Activated T-cell treated with anti-CD3 and anti-CD28 coated beads, Interleukin-2, amount 50 U/mL, for 24 hours (primary cell): ENCODE measurements around the gene WAC.
A peak's percentile ranks its signal among the peaks of the same experiment; 100 is the strongest.

Experiments
- DNase-seq: peaks from one replicate; pipeline ENCODE4 v3.0.0-alpha.2; 2020
- H3K27ac Mint-ChIP-seq: 2 replicates; pipeline ENCODE4 v1.8.0; 2020; ENCODE audit warnings: mild to moderate bottlenecking, mixed read lengths
- H3K27me3 Mint-ChIP-seq: 2 replicates; pipeline ENCODE4 v1.8.0; 2020; ENCODE audit warnings: mixed read lengths
- H3K36me3 Mint-ChIP-seq: 2 replicates; pipeline ENCODE4 v1.8.0; 2020; ENCODE audit warnings: low read depth, mixed read lengths
- H3K4me1 Mint-ChIP-seq: 2 replicates; pipeline ENCODE4 v1.8.0; 2020; ENCODE audit warnings: low read depth, mixed read lengths
- H3K4me3 Mint-ChIP-seq: 2 replicates; pipeline ENCODE4 v1.8.0; 2020; ENCODE audit warnings: mild to moderate bottlenecking, moderate library complexity, mixed read lengths
- H3K9me3 Mint-ChIP-seq: 2 replicates; pipeline ENCODE4 v1.8.0; 2020; ENCODE audit warnings: mixed read lengths

The WAC gene

DNA sequence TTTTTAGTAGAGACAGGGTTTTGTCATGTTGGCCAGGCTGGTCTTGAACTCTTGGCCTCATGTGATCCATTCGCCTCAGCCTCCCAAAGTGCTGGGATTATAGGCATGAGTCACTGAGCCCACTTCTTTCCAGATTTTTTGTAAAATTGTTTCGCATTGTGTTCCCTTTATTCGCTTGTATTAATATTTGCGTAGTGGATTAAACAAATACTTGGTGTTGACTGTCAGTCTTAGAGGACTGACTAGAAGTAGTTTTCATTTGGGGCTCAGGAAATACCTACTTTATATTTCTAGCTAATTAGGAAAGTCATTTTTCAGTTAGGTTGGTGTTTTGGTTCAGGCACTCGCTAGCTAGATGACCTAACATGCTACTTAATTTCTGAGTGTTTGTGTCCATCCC lies 11.1 kb downstream of the WAC start:
- DNase-seq = no peak
- peaks cover 73% of the 10 kb centered on the region for H3K4me1 Mint-ChIP-seq
- H3K27me3 Mint-ChIP-seq = no peaks in the 10 kb centered on the region
- no peak overlapping the region for H3K27ac Mint-ChIP-seq
- no peak overlapping the region for H3K4me3 Mint-ChIP-seq
- no peaks in the 10 kb centered on the region for H3K9me3 Mint-ChIP-seq
- H3K36me3 Mint-ChIP-seq = peaks cover 94% of the 10 kb centered on the region

DNA sequence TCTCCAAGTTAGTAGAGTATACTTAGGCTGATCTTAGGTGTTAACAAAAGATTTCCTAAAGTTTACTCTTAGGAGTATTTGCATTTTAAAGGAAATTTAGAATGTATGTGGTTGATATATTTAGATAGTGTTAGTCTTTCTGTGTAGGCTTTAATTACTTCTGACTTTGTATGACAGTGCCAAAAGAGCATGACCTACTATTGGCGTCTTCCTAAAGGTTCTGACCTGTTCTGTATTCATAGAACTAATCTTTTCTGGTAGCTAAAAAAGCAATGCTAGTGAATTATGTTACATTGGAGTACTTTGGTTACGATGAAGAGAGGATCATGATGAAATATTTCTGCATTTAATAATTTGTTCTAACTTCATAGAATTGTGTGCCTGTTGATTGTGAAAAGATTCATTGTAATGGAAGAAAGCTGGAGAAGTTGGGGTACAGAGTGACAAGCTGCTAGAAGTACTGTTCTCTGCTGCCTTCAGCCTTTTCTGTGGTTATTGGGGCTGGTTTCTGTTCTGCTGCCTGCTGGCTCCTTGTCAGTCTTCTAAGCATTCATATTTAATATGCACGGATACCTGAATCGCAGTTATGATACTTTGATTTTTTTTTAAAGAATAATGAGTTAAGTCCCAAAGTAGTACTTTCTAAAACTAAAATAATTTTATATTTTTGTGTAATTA lies 13.2 kb downstream of the WAC start:
- Mint-ChIP-seq H3K27me3 (no peaks in the 10 kb centered on the region), H3K27ac (peak overlapping the region; percentile 66), H3K4me1 (peaks cover 79% of the 10 kb centered on the region), H3K4me3 (no peak overlapping the region), H3K9me3 (no peaks in the 10 kb centered on the region), H3K36me3 (peaks cover 94% of the 10 kb centered on the region)
- DNase-seq = no peak

DNA sequence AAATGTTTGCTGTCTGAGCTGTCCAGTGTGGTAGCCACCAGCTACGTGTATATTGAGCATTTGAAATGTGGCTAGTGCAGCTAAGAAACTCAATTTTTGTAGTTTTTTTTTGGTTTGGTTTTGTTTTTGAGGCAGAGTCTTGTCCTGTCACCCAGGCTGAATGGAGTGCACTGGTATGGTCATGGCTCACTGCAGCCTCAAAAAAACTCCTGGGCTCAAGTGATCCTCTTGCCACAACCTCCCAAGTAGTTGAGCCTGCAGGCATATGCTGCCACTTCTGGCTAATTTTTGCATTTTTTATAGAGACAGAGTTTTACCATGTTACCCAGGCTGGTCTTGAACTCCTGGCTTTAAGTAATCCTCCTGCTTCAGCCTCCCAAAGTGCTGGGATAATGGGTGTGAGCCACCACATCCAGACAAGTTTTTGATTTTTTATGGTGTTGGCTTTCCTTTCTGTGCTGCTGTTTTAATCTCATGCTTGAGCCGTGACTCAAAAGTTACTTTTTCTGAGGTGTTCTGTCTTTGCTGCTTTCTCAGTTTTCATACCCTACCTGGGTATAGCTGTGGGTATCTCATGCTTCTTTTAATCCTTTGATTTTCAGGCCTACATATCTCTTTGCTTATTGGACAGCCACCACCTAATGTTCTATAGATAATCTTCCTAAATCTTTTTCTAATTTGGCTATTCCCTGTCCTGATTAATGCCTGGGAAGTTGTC lies 16.0 kb downstream of the WAC start:
- H3K27ac Mint-ChIP-seq = peak overlapping the region; percentile 29
- no peak for DNase-seq
- no peaks in the 10 kb centered on the region for H3K27me3 Mint-ChIP-seq
- no peak overlapping the region for H3K4me3 Mint-ChIP-seq
- peaks cover 76% of the 10 kb centered on the region for H3K4me1 Mint-ChIP-seq
- no peaks in the 10 kb centered on the region for H3K9me3 Mint-ChIP-seq
- H3K36me3 Mint-ChIP-seq = peaks cover 96% of the 10 kb centered on the region

DNA sequence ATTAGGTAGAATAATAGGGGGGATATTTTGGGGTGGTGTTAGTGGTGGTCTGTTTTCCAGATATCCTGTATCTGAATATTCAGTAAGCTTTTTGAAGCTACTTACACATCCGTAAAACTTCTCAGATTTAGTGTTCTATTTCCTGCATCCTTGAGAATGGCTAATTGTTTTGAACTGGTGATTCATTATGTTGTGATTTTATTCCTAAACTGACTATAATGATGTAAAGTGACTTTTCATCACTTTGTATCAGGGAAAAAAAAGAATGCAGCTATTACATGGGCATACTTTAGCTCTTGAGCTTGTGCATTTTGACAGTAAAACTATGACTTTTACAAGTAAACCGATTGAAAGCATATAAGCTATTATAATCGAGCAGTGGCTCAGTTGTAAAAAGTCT lies 18.2 kb downstream of the WAC start:
- H3K27ac Mint-ChIP-seq = peak overlapping the region; percentile 61

DNA sequence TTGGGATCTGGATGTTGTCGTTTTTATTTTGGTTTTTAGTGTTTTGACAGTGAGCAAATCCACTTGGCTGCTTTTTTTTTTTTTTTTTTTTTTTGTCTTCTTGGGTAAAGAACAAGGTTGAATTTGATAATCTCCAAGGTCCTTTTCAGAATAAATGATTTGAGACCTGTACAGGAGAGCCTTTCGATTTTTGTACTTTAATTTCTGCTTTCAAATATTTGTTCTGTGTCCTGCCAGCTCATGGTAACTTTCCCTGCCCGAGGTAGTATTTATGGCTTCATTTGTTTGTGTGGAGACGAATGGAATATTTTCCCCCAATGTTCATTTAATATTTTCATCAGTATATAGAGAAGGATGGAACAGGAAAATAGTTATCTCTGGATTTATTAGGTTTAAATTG lies 19.9 kb downstream of the WAC start:
- Mint-ChIP-seq H3K27me3 (no peaks in the 10 kb centered on the region), H3K27ac (peak overlapping the region; percentile 42), H3K36me3 (peaks cover 98% of the 10 kb centered on the region), H3K4me1 (peaks cover 86% of the 10 kb centered on the region), H3K9me3 (no peaks in the 10 kb centered on the region), H3K4me3 (no peak overlapping the region)
- no peak for DNase-seq

More for the DNA sequence above, 18.2 kb downstream of the WAC start:
- peaks cover 81% of the 10 kb centered on the region for H3K4me1 Mint-ChIP-seq
- peaks cover 96% of the 10 kb centered on the region for H3K36me3 Mint-ChIP-seq
- H3K9me3 Mint-ChIP-seq = no peaks in the 10 kb centered on the region
- H3K4me3 Mint-ChIP-seq = no peak overlapping the region
- no peak for DNase-seq
- H3K27me3 Mint-ChIP-seq = no peaks in the 10 kb centered on the region

DNA sequence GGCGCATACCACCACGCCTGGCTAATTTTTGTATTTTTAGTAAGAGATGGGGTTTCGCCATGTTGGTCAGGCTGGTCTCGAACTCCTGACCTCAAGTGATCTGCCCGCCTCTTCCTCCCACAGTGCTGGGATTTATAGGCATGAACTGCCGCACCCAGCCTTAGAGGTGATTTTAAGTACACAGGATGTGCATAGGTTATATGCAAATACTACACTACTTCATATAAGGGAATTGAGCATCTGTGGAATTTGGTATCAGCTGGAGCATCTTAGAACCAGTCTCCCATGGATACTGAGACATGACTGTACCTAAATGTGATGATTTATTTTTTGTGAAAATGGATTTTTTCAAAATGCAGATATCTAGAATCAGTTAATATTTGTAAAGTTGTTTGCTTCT lies 21.1 kb downstream of the WAC start:
- Mint-ChIP-seq H3K36me3 (peaks cover 99% of the 10 kb centered on the region), H3K9me3 (no peaks in the 10 kb centered on the region), H3K4me3 (no peak overlapping the region), H3K27ac (no peak overlapping the region), H3K27me3 (no peaks in the 10 kb centered on the region), H3K4me1 (peaks cover 86% of the 10 kb centered on the region)
- DNase-seq = no peak

DNA sequence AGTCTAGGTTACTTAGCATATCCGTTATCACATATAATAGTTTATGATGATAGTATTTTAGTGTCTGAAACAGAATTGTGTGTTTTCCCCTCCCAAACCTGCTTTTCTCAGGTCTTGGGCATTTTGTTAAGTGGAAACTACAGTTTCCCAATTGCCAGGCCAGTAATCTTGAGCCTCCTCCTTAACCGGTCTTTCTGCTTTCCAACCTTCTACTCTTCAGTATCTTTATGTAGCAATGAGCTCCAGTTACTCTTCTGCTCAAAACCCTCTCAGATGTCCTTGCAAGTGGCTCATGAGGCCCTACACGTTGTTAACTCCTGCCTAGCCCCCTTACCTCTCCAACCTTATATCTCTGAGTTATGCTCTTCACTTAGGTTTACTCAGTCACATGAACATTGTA lies 22.0 kb downstream of the WAC start:
- Mint-ChIP-seq H3K36me3 (peaks cover 99% of the 10 kb centered on the region), H3K27ac (peak overlapping the region; percentile 60), H3K27me3 (no peaks in the 10 kb centered on the region), H3K4me3 (no peak overlapping the region), H3K4me1 (peaks cover 85% of the 10 kb centered on the region), H3K9me3 (no peaks in the 10 kb centered on the region)
- no peak for DNase-seq

DNA sequence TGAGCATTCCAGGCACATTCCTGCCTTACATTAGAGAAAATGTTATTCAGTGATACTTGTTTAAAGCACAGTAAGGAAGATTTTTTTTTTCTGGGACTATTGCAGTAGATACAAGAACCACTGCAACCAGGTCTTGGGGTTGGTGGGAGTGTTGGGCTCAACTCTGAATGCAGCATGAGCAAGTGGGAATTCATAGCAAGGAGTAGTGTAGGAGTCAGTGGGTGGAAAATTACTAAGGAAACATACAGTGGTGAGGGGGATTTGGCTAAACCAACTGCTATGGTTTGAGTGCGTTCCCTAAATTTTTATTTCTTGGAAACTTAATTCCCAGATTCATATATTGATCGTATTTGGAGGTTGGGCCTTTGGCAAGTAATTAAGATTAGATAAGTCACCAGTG lies 22.4 kb downstream of the WAC start:
- no peak overlapping the region for H3K27ac Mint-ChIP-seq
- H3K27me3 Mint-ChIP-seq = no peaks in the 10 kb centered on the region
- H3K4me1 Mint-ChIP-seq = peaks cover 84% of the 10 kb centered on the region
- DNase-seq = no peak
- no peaks in the 10 kb centered on the region for H3K9me3 Mint-ChIP-seq
- H3K4me3 Mint-ChIP-seq = no peak overlapping the region
- H3K36me3 Mint-ChIP-seq = peaks cover 98% of the 10 kb centered on the region

DNA sequence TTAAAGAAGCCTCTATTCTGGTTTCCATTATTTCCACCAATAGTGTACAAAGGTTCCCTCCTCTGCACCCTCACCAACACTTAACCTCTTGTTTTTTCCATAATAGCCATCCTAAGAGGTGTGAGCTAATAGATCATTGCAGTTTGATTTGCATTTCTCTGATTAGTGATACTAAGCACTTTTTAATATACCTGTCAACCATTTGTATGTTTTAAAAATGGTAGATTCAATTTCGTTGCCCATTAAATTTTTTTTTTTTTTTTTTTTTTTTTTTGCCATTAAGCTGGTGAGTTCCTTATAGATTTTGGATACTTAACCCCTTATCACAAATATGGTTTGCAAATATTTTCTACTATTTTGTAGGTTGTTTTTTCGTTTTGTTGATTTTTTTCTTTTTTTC lies 23.2 kb downstream of the WAC start:
- H3K4me3 Mint-ChIP-seq = no peak overlapping the region
- peaks cover 98% of the 10 kb centered on the region for H3K36me3 Mint-ChIP-seq
- DNase-seq = no peak
- peaks cover 82% of the 10 kb centered on the region for H3K4me1 Mint-ChIP-seq
- H3K27me3 Mint-ChIP-seq = no peaks in the 10 kb centered on the region
- H3K9me3 Mint-ChIP-seq = no peaks in the 10 kb centered on the region
- no peak overlapping the region for H3K27ac Mint-ChIP-seq

DNA sequence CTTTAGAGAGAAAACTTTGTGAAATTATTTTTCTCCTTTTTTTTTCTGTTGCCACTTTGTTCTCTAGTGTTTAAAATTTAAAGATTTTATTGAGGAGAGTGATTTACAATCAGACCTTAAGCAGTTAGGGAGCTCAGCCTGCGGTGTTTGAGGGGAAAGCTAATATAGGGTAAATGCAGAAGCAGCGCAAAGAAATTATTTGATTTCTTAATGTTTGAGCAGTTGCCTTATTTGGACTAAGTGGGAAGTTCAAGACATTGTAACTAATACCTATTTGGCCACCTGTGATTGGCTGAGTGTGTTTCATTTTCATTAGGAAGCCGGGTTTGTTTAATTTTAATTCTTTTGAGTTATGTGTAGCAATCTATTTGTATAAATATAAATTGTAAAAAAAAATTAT lies 25.3 kb downstream of the WAC start:
- Mint-ChIP-seq H3K9me3 (no peaks in the 10 kb centered on the region), H3K36me3 (peaks cover 98% of the 10 kb centered on the region), H3K27ac (no peak overlapping the region), H3K27me3 (no peaks in the 10 kb centered on the region), H3K4me3 (no peak overlapping the region), H3K4me1 (peaks cover 83% of the 10 kb centered on the region)
- no peak for DNase-seq

DNA sequence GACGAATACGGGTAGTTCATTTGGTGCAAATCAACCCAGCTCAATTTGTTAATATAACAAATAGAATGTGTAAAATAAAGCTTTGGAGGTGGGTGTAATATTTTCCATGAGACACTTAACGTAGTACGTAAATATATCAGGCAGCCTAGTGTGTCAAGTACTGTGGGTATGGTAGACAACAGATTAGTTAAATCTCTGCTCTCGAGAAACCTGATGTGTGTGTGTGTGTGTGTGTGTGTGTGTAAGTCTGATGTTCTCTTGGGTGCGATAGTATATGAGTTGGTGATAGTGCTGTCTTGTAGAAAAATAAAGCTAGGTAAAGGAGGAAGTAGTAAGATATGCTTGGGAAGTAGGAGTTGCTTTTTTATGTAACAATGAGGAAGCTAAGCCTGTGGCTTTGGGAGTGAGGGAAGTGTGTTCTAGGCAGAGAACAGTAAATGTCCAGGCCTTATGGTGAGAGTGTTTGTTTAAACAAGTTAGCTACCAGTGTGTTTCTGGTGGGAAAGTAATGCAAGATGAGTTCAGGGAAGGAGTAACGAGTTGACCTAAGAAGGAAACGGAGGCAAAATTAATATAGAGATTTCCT lies 26.1 kb downstream of the WAC start:
- Mint-ChIP-seq H3K27me3 (no peaks in the 10 kb centered on the region), H3K4me3 (no peak overlapping the region), H3K9me3 (no peaks in the 10 kb centered on the region), H3K36me3 (peaks cover 94% of the 10 kb centered on the region), H3K4me1 (peaks cover 85% of the 10 kb centered on the region), H3K27ac (peak overlapping the region; percentile 3)
- no peak for DNase-seq

DNA sequence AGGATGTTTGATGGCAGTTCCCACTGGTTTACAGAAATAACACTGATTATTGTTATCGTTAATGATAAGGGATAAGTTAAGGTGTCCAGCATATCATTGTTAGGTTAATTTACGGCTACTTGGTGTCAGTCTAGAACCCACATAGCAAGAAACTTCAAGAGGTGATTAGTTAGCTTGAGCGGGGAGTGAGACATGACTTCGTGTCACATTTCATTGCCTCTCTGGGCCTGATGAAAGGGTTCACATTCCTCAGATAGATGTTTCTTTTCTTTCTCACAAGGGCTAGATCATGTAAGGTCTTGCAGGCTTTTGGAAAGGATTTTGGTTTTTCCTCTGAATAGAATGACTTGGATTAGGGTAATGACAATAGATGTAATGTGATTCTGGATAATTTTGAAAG lies 26.7 kb downstream of the WAC start:
- Mint-ChIP-seq H3K27ac (no peak overlapping the region), H3K36me3 (peaks cover 94% of the 10 kb centered on the region), H3K27me3 (no peaks in the 10 kb centered on the region), H3K4me3 (no peak overlapping the region), H3K4me1 (peaks cover 85% of the 10 kb centered on the region), H3K9me3 (no peaks in the 10 kb centered on the region)
- no peak for DNase-seq

DNA sequence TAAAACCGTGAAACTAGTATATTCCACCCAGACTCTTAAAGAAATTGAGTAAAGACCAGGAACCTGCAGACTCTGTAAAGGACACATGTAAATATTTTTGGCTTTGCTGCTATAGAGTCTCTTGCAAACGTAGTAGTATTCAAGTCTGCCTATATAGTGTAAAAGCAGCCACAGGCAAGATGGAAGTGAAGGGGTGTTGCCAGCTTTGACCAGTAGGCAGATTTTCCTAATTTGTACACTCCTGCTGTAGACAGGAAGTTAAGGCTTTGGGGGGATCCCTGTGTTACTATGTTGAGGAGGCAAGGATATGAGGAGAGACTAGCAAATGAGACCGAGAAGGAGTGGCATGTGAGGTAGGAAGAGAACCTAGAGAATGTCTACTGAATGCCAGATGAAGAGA lies 27.7 kb downstream of the WAC start:
- no peak overlapping the region for H3K4me3 Mint-ChIP-seq
- H3K27ac Mint-ChIP-seq = peak overlapping the region; percentile 50
- H3K4me1 Mint-ChIP-seq = peaks cover 83% of the 10 kb centered on the region
- DNase-seq = no peak
- H3K9me3 Mint-ChIP-seq = no peaks in the 10 kb centered on the region
- peaks cover 92% of the 10 kb centered on the region for H3K36me3 Mint-ChIP-seq
- no peaks in the 10 kb centered on the region for H3K27me3 Mint-ChIP-seq

DNA sequence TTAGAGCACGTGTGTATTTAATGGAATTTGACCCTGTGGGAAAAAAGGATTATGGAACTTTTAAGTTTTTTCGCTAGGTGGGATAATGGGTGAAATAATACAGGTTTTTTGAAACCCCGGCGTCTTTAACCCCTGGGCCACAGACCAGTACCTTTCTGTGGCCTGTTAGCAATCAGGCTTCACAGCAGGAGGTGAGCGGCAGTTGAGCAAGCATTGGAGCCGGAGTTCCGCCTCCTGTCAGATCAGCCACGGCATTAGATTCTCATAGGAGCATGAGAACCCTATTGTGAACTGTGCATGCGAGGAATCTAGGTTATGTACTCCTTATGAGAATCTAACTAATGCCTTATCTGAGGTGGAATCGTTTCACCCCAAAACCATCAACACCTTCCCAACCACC lies 28.6 kb downstream of the WAC start:
- peaks cover 85% of the 10 kb centered on the region for H3K4me1 Mint-ChIP-seq
- no peak overlapping the region for H3K4me3 Mint-ChIP-seq
- no peaks in the 10 kb centered on the region for H3K9me3 Mint-ChIP-seq
- H3K27ac Mint-ChIP-seq = no peak overlapping the region
- H3K27me3 Mint-ChIP-seq = no peaks in the 10 kb centered on the region
- no peak for DNase-seq
- H3K36me3 Mint-ChIP-seq = peaks cover 92% of the 10 kb centered on the region

DNA sequence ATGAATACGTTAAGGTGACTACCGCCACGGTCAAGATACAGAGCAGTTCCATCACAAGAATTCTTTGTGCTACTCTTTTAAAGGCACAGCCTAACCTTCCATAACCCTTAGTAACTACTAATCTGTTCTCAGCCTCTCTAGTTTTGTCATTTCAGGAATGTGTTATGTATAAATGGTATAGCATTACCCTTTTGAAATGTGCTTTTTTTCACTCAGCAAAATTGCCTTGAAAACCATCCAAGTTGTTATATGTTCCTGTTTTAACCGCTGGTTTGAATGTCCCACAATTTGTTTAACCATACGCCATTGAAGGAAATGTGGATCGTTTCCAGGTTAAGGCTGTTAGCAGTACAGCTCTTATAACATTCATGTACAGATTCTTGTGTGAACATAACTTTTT lies 32.0 kb downstream of the WAC start:
- Mint-ChIP-seq H3K36me3 (peaks cover 93% of the 10 kb centered on the region), H3K4me3 (no peak overlapping the region), H3K27ac (peak overlapping the region; percentile 47), H3K27me3 (no peaks in the 10 kb centered on the region), H3K9me3 (no peaks in the 10 kb centered on the region), H3K4me1 (peaks cover 89% of the 10 kb centered on the region)
- DNase-seq = no peak
